Measurements from ENCODE around the gene LGI4.
"Not testable (repeated sequence)": the region's sequence is repeated elsewhere in the genome, so short reads cannot be mapped to it uniquely, and the experiment has no call there.

LGI4 gene

GRCh38 chr19:35141837-35142605 lies 7.2 kb upstream of the LGI4 start:
- no peak for DNase-seq (ENCODE audit: low spot score)

- peak; percentile 77 for DNase-seq (ENCODE audit: low spot score)
Observed at GRCh38 chr19:35140962-35141836, 6.3 kb upstream of the LGI4 start.

DNA sequence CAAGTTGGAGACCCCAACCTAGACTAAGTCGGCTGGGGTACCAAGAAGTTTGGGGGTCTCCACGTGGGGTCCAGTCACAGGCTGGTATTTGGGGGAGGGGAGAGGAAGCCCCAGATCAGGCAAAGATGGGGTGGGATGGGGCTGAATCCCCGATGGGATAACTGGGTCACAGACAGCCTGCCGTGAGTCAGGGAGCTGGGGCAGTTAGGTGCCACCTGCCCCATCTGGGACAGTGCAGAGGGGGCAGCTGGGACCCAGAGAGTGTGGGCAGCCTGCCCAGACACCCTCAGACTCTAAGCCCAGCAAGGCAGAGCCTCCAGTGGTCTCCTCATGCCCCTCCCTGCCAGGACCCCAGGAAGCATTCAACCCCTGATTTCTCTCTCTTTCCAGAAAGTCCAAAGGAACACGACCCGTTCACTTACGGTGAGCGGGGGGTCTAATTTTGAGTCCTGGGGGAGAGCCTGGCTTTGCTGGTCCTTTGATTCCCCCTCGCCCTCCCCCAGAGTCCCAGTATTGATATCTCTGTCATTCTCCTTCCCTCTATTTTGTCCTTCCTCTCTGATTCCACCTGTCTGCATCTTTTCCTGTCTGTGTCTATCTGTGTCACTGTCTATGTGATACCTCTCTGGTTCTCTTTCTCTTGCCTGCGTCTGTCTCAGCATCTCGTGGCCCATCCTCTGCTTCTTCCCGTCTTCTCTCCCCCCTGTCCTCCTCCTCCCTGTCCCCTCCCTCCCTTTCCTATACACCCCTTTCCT lies 5.5 kb upstream of the LGI4 start:
- DNase-seq (ENCODE audit: low spot score) = no peak

DNA sequence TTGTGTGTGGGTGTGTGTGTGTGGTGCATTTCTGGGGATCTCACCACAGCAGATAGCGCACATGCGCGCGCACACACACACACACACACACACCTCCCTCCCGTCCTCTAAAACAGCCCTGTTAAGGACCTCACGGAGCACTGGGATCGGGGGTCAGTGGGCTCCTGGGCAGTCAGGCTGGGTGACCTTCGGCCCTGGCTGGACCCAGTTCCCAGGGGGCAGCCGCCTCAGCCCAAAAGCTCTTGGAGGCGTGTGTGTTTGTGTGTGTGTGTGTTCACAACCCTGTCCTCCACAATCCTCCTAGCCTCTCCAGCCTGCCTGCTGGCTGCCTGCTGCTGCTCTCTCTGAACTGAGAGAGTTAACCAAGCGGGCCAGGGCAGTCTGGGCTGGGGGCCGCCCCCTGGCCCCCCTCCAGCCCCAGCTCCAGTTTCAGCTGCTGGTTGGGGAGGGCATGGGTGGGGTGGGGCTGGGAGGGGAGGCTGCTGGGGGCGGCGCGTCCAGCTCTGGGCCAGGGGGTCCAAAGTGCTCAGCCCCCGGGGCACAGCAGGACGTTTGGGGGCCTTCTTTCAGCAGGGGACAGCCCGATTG lies 3.5 kb upstream of the LGI4 start, which contains the start of gene FXYD1:
Gene FXYD1 (plus strand): TSS at position 520 of the 588 bp plus-strand sequence. CDS start 1,256 bp downstream, outside the sequence.
- DNase-seq (ENCODE audit: low spot score) = no peak

DNA sequence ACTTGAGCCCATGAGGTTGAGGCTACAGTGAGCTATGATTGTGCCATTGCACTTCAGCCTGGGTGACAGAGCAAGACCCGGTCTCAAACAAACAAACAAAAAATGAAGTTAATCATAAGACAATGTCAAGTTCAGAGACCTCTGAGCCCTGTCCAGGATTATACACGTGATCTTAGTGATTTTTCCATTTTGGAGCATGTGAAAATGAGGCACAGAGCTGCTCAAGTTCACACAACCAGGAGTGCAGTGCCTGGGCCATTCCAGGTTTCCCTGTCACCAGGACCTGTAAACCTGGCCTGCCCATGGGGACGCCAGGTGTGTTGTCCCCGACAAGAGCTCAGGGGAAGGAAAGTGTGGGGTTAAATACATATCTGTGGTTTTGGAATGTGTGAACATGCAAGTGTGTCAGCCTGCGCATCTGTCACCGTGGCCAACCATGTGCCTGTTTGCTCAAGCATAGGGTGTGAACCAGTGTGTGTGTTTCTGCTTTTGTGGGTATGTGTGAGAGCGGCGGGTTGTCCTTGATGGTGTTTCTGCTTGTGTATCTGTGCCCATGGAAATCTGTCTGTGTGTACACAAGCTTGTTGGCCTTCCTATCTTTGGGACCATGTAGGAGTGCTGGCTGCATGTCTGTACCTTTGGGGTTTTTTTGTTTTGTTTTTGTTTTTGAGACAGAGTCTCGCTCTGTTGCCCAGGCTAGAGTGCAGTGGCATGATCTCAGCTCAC lies 2.3 kb upstream of the LGI4 start:
- DNase-seq (ENCODE audit: low spot score) = no peak

GRCh38 chr19:35136231-35136630 lies 1.4 kb upstream of the LGI4 start:
- DNase-seq (ENCODE audit: low spot score) = no peak

DNA sequence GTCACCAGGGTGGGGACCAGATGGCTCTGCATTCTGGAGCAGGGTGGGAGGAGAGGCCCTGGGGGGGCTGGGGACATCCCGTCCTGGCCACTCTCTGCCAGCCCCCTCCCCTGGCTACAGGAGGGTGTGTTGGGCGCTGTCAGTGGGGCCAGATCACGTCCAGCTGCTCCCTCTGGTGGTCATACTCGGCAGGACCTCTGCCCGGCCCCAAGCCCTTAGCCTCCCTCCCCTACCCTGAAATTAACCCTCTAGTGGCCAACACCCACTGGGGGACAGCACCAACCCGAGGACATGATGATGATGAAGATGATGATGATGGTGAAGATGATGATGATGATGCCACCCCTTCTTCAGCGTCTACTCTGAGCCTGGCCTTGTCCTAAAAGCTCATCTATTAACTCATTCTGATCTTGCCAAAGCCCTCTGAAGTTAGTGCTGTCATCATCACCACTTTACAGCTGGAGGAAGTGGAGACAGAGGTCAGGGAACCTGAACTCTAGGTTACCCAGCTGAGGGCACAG lies 590 bp upstream of the LGI4 start:
- peak; percentile 66 for DNase-seq (ENCODE audit: low spot score)

DNA sequence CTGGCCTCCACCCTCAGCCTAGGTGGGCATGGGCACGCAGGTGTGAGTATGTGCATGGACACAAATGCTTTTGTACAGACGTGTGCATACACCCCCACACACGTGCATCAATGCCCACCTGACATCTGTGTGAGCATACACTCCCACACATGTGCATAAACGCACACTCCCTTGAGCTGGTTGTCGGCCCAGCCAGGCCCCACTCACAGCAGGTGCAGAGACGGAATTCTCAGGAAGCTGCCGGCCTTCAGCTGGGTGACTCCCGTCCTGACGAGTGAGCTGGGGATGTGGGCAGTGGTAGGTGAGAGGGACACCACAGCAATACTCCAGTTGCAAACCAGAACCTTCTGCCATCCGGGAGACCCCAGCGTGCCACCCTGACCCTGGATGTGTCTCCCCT lies 1.0 kb downstream of the LGI4 start:
- no peak for DNase-seq (ENCODE audit: low spot score)

GRCh38 chr19:35132254-35132653 lies 2.6 kb downstream of the LGI4 start:
- no peak for DNase-seq (ENCODE audit: low spot score)

- DNase-seq (ENCODE audit: low spot score) = no peak
Observed at GRCh38 chr19:35130761-35131720, 3.8 kb downstream of the LGI4 start.

DNA sequence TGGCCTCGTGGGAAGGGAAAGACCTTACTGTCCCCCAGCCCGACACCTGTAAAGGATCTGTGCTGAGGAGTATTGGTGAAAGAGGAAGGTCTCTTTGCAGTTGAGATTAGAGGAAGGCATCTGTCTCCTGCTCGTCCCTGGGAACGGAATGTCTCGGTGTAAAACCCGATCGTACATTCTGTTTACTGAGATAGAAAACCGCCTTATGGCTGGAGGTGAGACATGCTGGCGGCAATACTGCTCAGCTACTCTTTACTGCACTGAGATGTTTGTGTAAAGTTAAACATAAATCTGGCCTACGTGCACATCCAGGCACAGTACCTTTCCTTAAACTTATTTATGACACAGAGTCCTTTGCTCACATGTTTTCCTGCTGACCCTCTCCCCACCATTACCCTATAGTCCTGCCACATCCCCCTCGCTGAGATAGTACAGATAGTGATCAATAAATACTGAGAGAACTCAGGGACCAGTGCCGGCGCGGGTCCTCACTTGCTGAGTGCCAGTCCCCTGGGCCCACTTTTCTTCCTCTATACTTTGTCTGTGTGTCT lies 5.1 kb downstream of the LGI4 start:
- not testable (repeated sequence) for DNase-seq (ENCODE audit: low spot score)

GRCh38 chr19:35128398-35129057 lies 6.3 kb downstream of the LGI4 start:
- DNase-seq (ENCODE audit: low spot score) = no peak

- DNase-seq (ENCODE audit: low spot score) = no peak
Observed at GRCh38 chr19:35127871-35128270, 7.0 kb downstream of the LGI4 start.

- DNase-seq (ENCODE audit: low spot score) = no peak
Observed at GRCh38 chr19:35126624-35126959, 8.3 kb downstream of the LGI4 start.

DNA sequence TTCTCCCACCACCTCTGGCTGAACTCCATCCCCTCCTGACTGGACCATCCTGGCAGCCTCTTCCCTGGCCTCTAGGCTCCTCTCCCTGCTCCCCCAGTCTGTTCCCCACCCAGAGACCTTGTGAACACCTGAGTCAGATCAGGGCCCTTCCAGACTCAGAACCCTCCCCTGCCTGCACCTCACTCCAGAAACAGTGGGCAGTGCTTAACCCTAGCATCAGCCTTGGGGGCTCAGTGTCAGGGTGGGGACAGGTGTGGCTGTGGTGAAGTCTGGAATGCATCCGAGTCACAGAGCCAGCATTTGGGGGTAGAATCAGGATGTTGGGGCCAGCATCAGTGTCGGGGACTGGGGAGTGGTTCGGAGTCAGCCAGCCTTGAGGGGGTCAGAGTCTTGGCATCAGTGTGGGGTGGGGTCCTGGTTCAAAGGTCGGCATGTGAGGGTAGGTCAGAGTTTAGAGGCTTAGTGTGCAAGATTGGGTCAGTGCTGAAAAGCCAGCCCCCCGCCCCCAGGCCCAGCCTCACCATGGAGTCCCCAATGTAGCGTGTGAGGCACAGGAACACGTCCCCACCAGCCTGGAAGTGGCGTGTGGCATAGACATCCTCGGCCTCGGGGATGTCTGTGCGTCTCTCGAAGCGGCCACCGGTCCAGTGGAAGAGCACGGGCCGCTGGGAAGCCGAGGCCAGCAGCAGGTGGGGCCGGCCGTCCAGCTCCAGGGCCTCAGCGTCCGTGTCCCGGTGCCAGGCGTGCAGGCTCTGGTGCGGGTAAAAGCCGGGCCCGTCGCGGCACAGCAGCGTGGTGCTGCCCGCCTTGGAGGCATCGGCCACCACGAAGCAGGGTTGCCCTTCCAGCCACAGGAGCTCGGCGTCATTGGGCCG lies 8.9 kb downstream of the LGI4 start:
- DNase-seq (ENCODE audit: low spot score) = no peak

- DNase-seq (ENCODE audit: low spot score) = no peak
Observed at GRCh38 chr19:35125270-35125717, 9.6 kb downstream of the LGI4 start.

GRCh38 chr19:35124098-35125060 lies 10.5 kb downstream of the LGI4 start:
- DNase-seq (ENCODE audit: low spot score) = peak; percentile 91
